RWPE2 (cell line): ENCODE results near the gene ACSF3.

Experiments used
- ATAC-seq: fragments of 200-7000 bp; cut with Tn5 transposase; 3 replicates; pipeline ENCODE4 v1.9.1; 2021; ENCODE audit warnings: low read depth
- DNase-seq: peaks from one replicate; pipeline ENCODE4 v3.0.0-alpha.2; 2020; ENCODE audit warnings: low spot score
- H3K27ac ChIP-seq: fragments of 450-650 bp; 2 replicates; pipeline ENCODE4 v1.5.1; 2017; ENCODE audit warnings: mild to moderate bottlenecking; ENCODE audit not compliant: poor library complexity, severe bottlenecking
- H3K27me3 ChIP-seq: fragments of 250-450 bp; sonication (Bioruptor Pico); 2 replicates; pipeline ENCODE4 v1.5.1; 2021; ENCODE audit warnings: mild to moderate bottlenecking, moderate library complexity; ENCODE audit not compliant: insufficient read depth, poor library complexity, severe bottlenecking
- H3K36me3 ChIP-seq: fragments of 250-450 bp; sonication (Bioruptor Pico); 2 replicates; pipeline ENCODE4 v1.5.1; 2020; ENCODE audit warnings: low read depth, mild to moderate bottlenecking, moderate library complexity
- H3K4me1 ChIP-seq: fragments of 250-450 bp; sonication (Bioruptor Pico); 2 replicates; pipeline ENCODE4 v1.5.1; 2021; ENCODE audit warnings: mild to moderate bottlenecking, moderate library complexity; ENCODE audit not compliant: insufficient read depth, poor library complexity, severe bottlenecking
- H3K4me3 ChIP-seq: fragments of 250-450 bp; sonication (Bioruptor Pico); 2 replicates; pipeline ENCODE4 v1.5.1; 2021; ENCODE audit warnings: mild to moderate bottlenecking, moderate library complexity; ENCODE audit not compliant: severe bottlenecking
- H3K9me3 ChIP-seq: fragments of 250-450 bp; sonication (Bioruptor Pico); 2 replicates; pipeline ENCODE4 v1.5.1; 2021; ENCODE audit warnings: mild to moderate bottlenecking, moderate library complexity; ENCODE audit not compliant: severe bottlenecking
- CTCF ChIP-seq: fragments of 450-650 bp; IDR thresholded peaks from one replicate; pipeline ENCODE4 v1.5.1; 2017; ENCODE audit warnings: mild to moderate bottlenecking, moderate library complexity; ENCODE audit not compliant: poor library complexity, severe bottlenecking

The ACSF3 gene

GRCh38 chr16:89153848-89154271 is 60.2 kb downstream of the ACSF3 start:
- peaks cover 4% of the 10 kb centered on the region for H3K4me1 ChIP-seq
- H3K36me3 ChIP-seq: peaks cover 11% of the 10 kb centered on the region; the same call in 1 of the 2 replicates
- no peak for DNase-seq
- H3K9me3 ChIP-seq: no peaks in the 10 kb centered on the region
- peak; percentile 30 for ATAC-seq
- TF ChIP-seq CTCF: no peak
- no peaks in the 10 kb centered on the region for H3K27me3 ChIP-seq
- no peak overlapping the region for H3K4me3 ChIP-seq
- no peak overlapping the region for H3K27ac ChIP-seq

- ATAC-seq (no peak), DNase-seq (no peak)
- Histone ChIP-seq H3K4me3 (no peak overlapping the region), H3K27ac (no peak overlapping the region), H3K36me3 (peaks cover 5% of the 10 kb centered on the region; the same call in 1 of the 2 replicates), H3K9me3 (no peaks in the 10 kb centered on the region), H3K27me3 (no peaks in the 10 kb centered on the region), H3K4me1 (peaks cover 4% of the 10 kb centered on the region)
- no peak for TF ChIP-seq CTCF
Observed at GRCh38 chr16:89154390-89155183, 60.9 kb downstream of the ACSF3 start.

GRCh38 chr16:89155184-89155679 is 61.6 kb downstream of the ACSF3 start:
- no peak for TF ChIP-seq CTCF
- no peaks in the 10 kb centered on the region for H3K4me1 ChIP-seq
- no peak overlapping the region for H3K27ac ChIP-seq
- ATAC-seq: peak; percentile 30; the same call in 2 of the 3 replicates
- no peaks in the 10 kb centered on the region for H3K9me3 ChIP-seq
- H3K27me3 ChIP-seq: no peaks in the 10 kb centered on the region
- DNase-seq: no peak
- H3K36me3 ChIP-seq: no peaks in the 10 kb centered on the region
- no peak overlapping the region for H3K4me3 ChIP-seq

- no peak overlapping the region for H3K4me3 ChIP-seq
- no peak for TF ChIP-seq CTCF
- H3K36me3 ChIP-seq: no peaks in the 10 kb centered on the region
- H3K27ac ChIP-seq: no peak overlapping the region
- H3K9me3 ChIP-seq: no peaks in the 10 kb centered on the region
- no peaks in the 10 kb centered on the region for H3K4me1 ChIP-seq
- no peaks in the 10 kb centered on the region for H3K27me3 ChIP-seq
- DNase-seq: no peak
- no peak for ATAC-seq
Observed at GRCh38 chr16:89155851-89156739, 62.4 kb downstream of the ACSF3 start.
